Activated CD4-positive, CD25-positive, alpha-beta regulatory T cell treated with anti-CD3 and anti-CD28 coated beads, Interleukin-2, amount 50 U/mL, for 72 hours (primary cell): ENCODE results near the gene TPH1.
"Not testable (repeated sequence)": the region's sequence is repeated elsewhere in the genome, so short reads cannot be mapped to it uniquely, and the experiment has no call there.

Experiments
- DNase-seq: peaks from one replicate; pipeline ENCODE4 v3.0.0; 2021

Gene TPH1

GRCh38 chr11:18016789-18017188 lies 29.3 kb downstream of the TPH1 start:
- DNase-seq: no peak

- no peak for DNase-seq
Observed at GRCh38 chr11:18014876-18015275, 31.2 kb downstream of the TPH1 start.

GRCh38 chr11:18013790-18014507 lies 32.1 kb downstream of the TPH1 start:
- DNase-seq: no peak

GRCh38 chr11:18012906-18013781 lies 32.9 kb downstream of the TPH1 start, which contains the start of gene SERGEF:
SERGEF (minus strand) TSS chr11:18013047; CDS start chr11:18013010, 37 bp downstream.
- peak; percentile 95 for DNase-seq

GRCh38 chr11:18012122-18012905 lies 33.8 kb downstream of the TPH1 start:
- DNase-seq: peak; percentile 37

- no peak for DNase-seq
Observed at GRCh38 chr11:18011633-18012032, 34.4 kb downstream of the TPH1 start.

GRCh38 chr11:18010977-18011586 lies 35.0 kb downstream of the TPH1 start:
- no peak for DNase-seq

- DNase-seq: no peak
Observed at GRCh38 chr11:18010121-18010670, 35.9 kb downstream of the TPH1 start.

- no peak for DNase-seq
Observed at GRCh38 chr11:18005376-18006129, 40.5 kb downstream of the TPH1 start.

GRCh38 chr11:18001191-18001590 lies 44.9 kb downstream of the TPH1 start:
- no peak for DNase-seq

GRCh38 chr11:18000760-18001159 lies 45.3 kb downstream of the TPH1 start:
- DNase-seq: no peak

GRCh38 chr11:18000128-18000527 lies 45.9 kb downstream of the TPH1 start:
- not testable (repeated sequence) for DNase-seq
